HG03439 (cell line): Measurements from ENCODE around the gene LCOR.

Experiments
- ATAC-seq: cut with Tn5 transposase; IDR thresholded peaks from one replicate; pipeline ENCODE4 v1.9.1; 2021; ENCODE audit warnings: mild to moderate bottlenecking, moderate library complexity; ENCODE audit not compliant: unreplicated experiment

LCOR gene

DNA sequence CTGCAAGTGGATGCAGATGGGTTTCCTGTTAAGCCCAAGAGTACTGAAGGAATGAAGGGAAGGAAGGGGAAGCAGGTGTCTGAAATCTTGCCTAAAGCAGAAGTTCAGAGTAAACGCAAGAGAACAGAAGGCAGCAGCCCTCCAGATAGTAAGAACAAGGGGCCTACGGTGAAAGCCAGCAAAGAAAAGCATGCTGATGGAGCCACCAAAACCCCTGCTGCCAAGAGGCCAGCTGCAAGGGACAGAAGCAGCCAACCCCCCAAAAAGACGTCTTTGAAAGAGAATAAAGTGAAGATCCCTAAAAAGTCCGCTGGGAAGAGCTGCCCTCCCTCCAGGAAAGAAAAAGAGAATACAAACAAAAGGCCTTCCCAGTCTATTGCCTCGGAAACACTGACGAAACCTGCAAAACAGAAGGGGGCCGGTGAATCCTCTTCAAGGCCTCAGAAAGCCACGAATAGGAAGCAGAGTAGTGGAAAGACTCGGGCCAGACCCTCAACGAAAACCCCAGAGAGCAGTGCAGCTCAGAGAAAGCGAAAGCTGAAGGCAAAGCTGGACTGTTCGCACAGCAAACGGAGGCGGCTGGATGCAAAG is 152.5 kb downstream of the LCOR start:
- ATAC-seq, result no peak

DNA sequence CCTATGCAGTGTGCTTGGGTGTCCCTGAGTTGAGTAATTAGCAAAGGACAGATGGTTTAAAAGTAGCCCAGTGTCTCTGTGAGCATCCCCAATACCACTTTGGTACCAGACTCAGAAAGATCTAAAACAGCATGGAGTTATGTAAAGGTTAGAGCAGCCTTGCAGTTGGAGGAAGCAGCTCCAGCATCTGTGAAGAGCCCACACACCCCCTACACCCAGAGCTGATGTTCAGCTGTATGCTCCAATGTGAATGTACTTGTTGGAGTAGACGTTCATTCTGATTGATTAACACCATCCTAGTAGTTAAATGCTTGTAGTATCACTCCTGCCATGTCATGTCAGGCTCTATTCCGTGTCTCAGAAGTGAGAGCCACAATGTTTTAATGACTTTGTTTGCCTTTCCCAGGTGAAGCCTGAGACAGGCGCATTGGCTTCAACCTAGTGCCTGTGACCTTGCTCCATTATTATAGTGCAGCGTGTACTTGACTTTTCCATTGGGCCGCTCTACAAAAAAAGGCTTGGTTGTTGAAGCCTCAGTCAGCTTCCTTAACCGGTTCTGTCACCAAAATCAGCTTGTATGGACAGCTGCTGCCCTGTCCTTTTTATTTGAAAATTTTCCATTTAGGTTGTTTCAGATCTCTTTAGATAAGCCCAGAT is 154.2 kb downstream of the LCOR start:
- ATAC-seq, result no peak

DNA sequence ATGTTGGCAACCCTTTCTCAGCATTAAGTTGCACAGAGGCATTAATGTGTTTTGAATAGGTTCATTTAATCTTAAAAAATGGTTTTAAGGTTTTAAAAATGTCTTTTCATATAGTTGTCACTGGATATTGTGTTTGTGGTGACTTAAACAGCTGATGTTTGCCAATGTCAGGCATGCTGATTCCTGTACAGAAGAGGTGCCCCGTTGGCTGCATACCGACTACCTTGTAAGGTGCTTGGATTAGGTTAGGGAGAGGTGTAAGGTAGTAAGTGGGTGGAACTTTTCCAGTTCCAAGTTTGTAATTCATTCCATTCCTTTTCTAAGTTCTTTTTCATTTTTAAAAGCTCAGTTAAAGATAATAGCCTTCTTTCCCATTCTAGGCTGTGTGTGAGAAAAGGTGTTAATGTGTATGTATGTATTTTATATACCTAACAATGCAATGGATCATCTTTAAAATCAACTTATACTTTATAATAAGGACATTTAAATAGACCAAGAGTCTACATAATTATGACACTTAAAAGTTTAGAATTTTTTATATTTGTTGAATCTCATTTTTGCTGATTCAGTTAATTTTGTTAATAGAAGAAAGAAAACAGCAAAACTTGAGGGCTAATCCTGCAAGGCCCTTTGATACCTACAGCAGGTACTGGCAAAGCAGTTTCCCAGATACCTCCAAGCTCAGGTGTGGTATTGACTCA is 155.2 kb downstream of the LCOR start:
- no peak for ATAC-seq

DNA sequence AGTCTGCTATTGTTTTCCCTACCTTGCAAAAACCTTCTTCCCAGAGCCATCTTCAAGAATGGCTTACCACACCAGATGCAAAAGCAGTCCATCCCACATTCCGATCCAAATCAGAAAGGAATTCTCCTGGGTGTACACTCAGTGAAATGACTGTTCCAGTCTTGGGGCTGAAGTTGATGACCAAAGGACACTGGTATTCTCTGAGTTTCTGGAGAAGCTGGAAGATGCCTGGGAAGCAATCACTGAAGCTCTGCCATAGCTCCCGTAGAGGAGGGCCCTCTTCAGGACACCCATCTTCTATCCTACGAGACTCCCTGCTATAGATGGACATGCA is 155.7 kb downstream of the LCOR start:
- ATAC-seq, result no peak

DNA sequence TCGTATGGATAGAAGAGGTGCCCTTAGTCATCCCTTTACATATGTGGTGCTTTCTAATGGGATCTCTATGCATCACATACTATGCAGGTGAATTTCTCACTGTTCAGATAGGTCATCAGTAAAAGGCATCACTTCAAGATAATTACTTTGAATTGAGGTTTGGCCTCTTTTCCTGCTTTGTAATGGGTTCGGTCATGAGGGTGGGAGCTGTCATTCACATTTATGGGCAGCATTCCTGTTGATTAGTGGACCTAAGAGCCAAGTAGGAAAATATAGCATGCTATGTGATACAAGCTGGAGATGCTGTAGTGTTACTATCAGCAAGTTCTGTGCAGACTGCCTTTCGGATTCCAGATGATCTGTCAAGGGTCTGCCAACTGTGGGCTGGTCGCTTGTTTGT is 156.3 kb downstream of the LCOR start:
- no peak for ATAC-seq

DNA sequence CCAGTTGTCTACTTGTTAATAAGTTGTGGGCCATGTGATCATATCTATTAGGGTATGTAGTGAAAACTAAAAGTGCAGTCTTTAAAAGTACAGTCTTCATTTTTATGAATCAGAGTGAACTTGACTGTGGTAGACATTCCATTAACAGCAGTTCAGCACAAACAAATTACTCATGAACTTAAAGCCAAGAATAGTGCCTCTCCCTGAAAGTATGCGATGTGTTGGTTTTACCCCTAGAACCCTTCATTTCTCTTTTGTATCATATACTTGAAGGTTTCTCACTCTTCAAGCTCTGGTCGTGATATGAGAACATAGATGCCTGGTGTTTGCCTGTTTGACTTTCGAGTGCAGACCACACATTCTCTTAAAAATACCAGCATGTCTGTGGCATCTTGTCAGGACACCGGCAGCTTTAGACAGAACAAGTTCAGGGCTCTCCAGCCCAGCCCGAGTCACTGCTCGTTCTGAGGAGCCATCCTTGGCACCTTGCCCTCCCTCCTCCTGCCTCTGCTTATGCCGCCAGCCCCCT is 159.3 kb downstream of the LCOR start:
- ATAC-seq, result no peak

DNA sequence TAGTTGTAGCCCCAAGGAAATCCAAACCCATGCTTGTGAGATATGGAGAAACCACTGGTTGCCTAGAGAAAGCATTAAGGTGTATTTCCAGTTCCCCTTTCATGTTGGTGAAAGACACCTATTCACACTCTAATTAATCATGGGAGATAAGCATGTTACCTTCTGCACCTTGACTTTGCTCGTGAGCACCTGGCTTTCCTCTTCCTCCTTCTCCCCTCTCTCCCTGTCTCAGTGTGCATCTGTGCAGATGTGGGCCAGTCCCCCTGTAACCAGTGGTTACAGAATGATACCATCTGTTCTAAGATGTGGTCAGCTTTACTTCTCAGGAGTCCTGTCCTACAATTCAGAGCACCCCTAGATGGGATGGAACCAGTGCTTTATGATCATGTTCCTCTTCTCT is 160.6 kb downstream of the LCOR start:
- ATAC-seq, result peak; percentile 60

DNA sequence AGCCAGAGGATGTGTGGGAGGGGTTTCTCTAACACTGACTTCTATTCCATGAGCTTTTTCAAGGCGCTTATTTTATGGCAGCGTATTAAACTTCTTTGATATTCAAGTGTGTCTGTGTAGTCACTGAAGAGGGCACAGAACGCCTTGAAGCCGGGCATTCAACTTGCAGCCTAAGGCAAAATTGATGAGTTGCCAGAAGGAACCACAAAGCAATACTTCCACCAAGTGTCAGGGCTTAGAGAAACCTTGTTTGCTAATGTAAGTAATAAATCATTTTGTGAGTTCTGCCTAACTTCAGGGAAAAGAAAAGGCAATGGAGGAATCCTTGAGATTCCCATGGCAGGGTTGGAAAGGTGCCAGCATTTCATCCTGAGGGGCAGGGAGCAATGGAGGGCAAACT is 163.8 kb downstream of the LCOR start:
- ATAC-seq, result no peak

DNA sequence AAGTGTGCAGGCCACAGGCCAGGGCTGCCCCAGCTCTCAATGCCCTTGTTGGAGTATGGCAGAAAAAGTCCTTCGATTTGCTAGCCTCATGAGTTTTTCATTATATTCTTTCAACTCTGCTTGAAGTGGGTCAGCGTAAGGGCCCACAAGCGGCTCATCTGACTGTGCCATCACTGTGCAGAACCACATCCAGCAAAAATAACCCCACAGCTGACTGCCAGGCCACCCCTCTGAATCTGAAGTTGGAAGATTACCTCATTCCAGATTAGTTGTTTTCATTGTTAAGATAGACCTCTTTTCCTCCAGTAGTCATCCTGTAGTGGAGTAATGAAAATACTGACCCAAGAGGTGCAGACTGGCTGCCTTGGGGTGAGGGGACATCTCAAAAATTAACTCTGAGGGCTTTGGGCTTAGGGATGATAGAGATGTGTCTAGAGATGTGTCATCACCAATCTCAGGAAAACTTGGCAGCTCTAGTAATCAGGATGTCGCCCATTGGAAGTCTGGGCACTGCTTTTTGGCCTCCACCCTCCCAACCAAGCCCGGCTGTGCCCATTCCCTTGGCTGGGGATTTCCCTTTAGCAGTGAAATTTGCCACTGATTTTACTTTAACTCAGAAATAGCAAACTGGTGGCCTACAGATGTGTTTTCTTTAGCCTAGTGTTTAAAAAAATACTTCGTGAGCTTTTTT is 164.3 kb downstream of the LCOR start:
- no peak for ATAC-seq

DNA sequence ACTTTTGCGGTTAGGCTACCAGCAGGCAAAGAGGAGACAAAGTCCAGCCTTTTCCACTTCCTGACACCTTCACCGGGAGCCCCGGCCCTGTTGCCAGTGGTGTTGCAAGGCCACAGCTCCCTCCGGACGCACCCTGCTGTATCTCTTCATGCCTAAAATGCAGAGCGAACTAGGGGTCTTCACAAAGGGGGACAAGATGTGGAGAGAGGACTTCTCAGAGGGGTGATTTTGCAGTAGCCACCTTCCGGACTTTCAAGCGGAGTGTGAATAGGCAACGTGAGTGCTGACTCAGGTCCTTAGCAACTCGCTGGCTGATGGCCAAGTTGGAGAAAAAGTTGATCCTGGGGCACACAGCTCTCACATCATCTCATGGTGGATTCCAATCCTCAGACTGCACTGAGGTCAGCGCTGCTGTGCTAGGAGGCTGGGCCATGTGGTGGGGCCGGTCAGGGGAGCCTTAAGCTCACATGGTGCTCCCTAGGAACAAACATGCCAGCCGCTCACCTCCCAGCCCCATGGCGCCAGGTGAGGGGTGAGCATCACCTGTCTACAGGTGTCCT is 166.3 kb downstream of the LCOR start:
- no peak for ATAC-seq

DNA sequence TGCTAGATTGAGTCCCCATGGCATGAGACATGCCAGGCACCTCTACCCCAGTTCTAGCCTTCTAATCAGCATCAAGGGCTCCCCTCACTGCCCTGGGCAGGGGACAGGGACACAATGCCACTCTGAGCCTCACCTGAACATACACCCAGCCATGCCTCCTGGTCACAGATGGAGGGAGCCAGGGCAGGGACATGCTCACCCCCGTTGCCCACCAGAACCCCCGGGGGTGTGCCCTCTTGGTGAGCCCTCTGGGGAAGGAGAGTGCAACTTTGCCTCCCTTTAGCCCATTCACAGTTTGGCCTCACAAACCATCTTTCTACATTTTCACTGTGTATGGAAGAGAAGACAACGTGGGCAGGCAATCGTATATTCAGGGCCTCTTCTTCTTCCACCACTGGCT is 167.2 kb downstream of the LCOR start:
- ATAC-seq, result no peak

DNA sequence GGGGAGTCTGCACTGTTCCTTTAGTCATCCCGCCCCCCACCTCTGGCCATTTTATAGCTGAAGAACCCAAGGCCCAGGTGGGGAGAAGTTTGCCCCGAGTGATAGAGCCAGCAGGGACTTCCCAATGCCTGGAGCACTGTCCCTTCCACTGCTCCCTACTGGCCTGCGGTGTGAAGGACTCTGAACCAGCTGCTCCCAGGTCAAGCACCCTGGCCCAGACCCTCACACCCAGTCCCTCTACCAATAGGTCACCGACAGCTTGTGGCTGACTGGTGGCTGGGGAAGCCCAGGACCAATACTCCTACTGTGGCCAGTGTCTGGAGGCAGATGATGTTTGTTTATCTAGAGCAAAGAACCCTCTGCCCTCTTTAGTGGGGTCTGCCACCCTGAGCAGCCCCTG is 167.9 kb downstream of the LCOR start:
- ATAC-seq, result no peak

DNA sequence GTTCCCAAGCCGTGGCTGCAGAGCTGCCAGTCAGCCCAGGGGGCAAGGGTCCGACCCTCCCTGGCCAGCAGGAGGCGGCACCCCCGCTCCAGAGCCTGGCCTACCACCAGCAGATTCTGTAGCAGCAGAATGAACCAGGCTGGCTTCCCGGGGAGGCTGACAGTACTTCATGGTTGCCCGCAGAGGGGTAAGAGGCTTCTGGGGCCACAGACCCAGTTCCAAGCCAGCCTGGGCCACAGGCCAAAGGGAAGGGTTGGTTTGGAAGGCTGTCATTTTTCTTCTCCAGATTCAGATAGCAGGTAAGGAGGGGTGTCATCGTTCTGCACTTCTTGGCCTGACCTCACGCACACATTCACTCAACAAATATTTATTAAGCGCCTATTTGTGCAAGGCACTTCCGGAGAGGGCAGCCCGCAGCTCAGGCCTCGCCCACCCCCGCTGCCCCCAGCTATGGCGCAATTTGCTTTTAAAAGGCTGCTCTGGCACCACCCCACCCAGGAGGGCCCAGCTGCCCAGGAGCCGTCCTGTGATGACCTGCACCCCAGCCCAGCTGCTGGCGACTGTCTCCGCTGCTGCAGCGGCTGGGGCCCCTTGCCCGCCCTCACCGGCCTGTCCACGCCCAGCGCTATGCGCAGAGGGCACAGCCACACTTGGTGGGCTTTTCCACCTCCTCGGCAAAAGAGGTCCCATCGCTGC is 168.5 kb downstream of the LCOR start:
- ATAC-seq, result no peak

DNA sequence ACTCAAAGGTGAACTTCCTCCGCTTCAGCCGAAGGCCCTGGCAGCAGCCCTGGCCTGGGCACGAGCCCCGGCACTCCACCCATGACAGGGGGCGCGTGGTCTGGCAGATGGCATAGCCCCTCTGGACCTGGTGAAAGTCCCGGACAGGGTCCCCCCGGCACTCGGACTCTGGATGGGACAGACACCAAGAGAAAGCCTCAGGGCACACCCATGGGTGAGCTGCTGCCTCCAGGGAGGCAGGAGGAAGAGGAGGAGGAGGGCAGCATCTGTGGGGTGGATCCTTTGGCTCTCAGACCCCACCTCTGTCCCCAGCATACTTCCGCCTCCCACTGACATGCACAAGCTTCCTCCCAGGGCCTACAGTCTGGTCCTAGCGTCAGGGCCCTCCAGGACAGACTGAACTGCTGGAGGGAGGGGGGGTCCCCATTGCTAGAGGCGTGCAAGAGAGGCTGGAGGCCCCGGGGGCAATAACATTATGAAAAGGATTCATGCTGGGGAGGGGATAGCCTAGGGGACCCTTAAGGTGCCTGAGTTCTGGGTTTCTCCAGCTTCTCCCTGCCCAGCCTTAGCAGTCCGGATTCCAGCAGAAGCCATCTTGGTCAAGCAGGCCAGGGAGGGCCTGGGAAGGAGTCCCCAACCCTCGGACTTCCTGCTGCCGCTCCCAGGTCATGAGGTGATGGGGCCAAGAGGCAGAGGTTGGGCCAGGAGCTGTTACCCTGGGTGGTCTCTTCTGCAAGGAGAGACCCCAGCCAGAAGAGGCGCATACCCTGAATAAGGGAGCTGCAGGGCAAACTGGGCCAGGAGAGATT is 169.3 kb downstream of the LCOR start:
- no peak for ATAC-seq

DNA sequence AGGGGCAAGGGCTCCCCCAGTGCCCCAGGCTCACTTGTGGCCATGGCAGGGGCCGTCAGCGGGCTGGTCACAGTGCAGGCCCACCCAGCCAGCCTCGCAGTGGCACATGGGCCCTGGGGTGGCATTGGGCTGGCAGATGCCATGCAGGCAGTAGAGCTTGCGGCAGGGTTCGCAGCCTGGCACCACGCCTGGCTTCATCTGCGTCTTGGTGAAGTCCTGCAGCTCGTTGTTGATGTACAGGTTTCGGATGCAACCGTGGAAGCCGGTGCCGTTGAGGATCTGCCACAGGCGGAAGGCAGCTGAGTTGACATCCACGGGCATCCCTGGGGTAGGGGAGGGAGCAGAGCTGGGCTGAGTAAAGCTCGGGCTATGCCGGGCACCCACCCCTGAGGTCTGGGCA is 170.6 kb downstream of the LCOR start:
- no peak for ATAC-seq

DNA sequence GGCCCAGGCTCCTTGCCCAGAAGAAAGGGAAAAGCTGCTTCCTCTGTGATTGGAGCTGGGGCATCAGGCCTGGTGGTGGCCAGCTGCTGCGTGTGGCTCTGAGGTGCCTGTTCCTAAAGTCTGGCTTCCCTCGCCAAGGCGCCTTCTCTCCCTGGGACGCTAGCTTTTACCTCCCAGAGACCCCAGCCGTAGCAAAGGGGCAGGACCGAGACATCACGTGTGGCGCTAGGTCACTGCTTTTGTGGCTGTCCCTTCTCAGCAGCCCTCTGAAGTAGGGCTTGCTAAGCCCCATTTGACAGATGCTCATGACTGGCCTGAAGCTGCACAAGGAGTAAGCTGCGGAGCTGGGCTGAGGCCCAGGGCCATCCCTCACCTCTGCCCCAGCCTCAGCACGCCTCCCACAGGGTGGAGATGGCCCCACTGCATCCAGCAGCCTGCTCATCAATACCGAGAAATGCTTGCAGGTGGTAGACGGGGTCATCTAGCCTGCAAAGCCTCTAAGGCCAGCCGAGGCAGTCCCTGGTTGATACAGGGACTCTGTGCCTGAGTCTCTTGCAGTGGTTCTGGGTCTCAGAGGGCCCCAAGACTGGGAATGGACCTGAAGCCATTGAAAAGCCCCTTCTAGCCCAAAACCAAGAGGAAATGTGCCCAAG is 171.2 kb downstream of the LCOR start:
- no peak for ATAC-seq

DNA sequence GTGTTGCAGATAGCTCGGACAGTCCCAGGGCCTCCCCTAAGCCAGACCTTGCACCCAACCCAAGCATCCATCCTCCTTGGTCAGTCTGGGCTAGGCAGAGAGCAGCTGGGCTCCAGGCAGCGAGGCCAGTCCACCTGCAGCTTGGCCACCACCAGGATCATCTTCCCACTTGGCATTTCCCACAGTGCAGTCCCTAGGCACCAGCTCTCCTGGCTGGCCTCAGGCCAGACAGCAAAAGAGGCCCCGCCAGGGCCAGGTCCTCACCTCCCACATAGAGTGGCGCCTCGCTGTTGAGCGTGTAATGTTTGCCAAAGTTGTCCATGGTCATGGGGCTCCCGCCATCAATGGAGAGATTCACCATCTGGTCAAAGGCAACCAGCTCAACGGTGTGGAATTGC is 171.7 kb downstream of the LCOR start:
- ATAC-seq, result no peak

DNA sequence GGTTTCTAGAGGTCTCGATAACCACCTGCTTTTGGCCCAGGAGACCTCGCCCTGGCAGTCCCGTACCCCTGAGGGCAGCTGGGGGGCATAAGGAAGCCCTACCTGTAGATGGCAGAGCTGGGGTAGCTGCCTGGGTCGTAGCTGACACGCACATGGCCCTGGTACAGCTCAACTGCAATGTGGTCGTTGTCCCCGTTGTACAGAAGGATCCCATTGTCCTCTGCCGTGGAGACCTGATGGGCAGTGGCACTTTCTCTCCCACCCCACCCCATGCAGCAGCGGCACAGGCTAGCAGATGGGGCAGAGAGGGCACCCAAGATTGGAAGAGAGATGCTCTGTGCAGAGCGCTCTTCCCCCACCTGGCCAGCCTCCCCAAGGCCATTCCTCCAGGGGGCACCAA is 172.5 kb downstream of the LCOR start:
- no peak for ATAC-seq

DNA sequence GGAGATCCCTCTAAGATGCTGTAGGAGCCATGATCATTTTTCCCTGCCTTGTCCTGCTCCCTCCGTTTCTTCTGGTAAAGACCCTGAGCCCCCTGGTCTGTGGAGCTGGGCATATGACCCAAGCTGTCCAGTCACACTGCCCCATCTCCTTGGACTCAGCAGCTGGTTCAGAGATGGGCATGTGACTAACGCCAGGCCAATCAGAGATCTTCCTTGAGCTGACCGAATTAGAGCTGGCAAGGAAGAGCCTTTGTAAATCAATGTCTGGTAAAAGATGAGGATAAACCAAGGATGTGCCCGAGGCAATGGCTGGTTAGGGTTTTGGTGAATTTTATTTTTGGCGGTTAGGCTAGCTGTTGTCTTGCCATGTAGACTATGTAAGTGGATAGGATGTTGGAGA is 173.3 kb downstream of the LCOR start:
- ATAC-seq, result no peak

DNA sequence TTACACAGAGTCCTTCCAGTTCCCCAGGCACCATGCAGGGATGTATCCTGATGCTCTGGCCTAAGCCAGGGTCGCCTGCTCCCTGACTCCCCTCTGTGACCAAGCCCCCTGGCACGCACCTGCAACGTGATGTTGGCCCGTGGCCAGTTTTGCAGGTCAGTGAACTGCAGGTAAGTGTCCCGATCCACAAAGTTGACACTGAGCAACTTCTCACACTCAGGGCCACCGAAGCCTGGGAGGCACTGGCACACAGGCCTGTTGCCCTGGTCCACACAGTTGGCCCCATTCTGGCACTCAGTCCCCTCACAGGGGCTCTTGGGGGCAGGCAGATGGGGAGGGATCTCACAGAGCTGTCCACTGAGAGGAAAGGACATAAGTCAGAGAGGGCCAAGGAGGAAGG is 174.3 kb downstream of the LCOR start:
- ATAC-seq, result no peak
